GM23338 (cell line): ENCODE results near the gene ADGRF4. TPM values are rescaled to one million over a fixed set of nuclear protein-coding genes. Genes with fewer than 3 reads are reported as not detected.

Source experiments
- ATAC-seq: fragments of 200-7000 bp; cut with Tn5 transposase; 3 replicates; pipeline ENCODE4 v1.9.1; 2020
- DNase-seq: peaks from one replicate; pipeline ENCODE4 v3.0.0-alpha.2; 2015; ENCODE audit warnings: low spot score
- H2AFZ ChIP-seq: fragments of 200-600 bp; sonication (generic); 2 replicates; pipeline ENCODE4 v1.8.0; 2016; ENCODE audit warnings: antibody characterized with exemption, mild to moderate bottlenecking, moderate library complexity
- H3F3A ChIP-seq: fragments of 200-600 bp; sonication (generic); replicated peaks from 2 replicates; pipeline ENCODE4 v1.8.0; 2017; ENCODE audit warnings: antibody characterized with exemption, mixed run types, low read depth
- H3K27ac ChIP-seq: fragments of 200-600 bp; sonication (generic); 2 replicates; pipeline ENCODE4 v1.6.1; 2016; ENCODE audit warnings: low read depth
- H3K27me3 ChIP-seq: fragments of 200-600 bp; sonication (generic); 2 replicates; pipeline ENCODE4 v1.8.0; 2016; ENCODE audit warnings: mild to moderate bottlenecking, mixed run types, moderate library complexity; ENCODE audit not compliant: insufficient read depth
- H3K36me3 ChIP-seq: fragments of 200-600 bp; sonication (generic); 2 replicates; pipeline ENCODE4 v1.8.0; 2016; ENCODE audit warnings: mild to moderate bottlenecking; ENCODE audit not compliant: insufficient read depth
- H3K4me1 ChIP-seq: fragments of 200-600 bp; sonication (generic); 2 replicates; pipeline ENCODE4 v1.8.0; 2016; ENCODE audit warnings: mild to moderate bottlenecking, moderate library complexity; ENCODE audit not compliant: insufficient read depth
- H3K4me2 ChIP-seq: fragments of 200-600 bp; sonication (generic); 2 replicates; pipeline ENCODE4 v1.7.1; 2017; ENCODE audit warnings: mixed run types
- H3K4me3 ChIP-seq: fragments of 200-600 bp; sonication (generic); 2 replicates; pipeline ENCODE4 v1.6.1; 2016; ENCODE audit warnings: mixed run types
- H3K79me2 ChIP-seq: fragments of 200-600 bp; sonication (generic); replicated peaks from 2 replicates; pipeline ENCODE4 v1.8.0; 2017; ENCODE audit warnings: mild to moderate bottlenecking; ENCODE audit not compliant: insufficient read depth
- H3K9me2 ChIP-seq: fragments of 200-600 bp; sonication (generic); 2 replicates; pipeline ENCODE4 v1.8.0; 2017; ENCODE audit not compliant: insufficient read depth
- H4K20me1 ChIP-seq: fragments of 200-600 bp; sonication (generic); replicated peaks from 2 replicates; pipeline ENCODE4 v1.8.0; 2017; ENCODE audit warnings: mild to moderate bottlenecking; ENCODE audit not compliant: insufficient read depth
- H3K27ac Mint-ChIP-seq: 2 replicates; pipeline ENCODE4 v1.8.0; 2020; ENCODE audit warnings: inconsistent platforms, mild to moderate bottlenecking, moderate library complexity, mixed read lengths
- H3K27me3 Mint-ChIP-seq: 3 replicates; pipeline ENCODE4 v1.8.0; 2022; ENCODE audit warnings: low read depth, mild to moderate bottlenecking, moderate library complexity, mixed read lengths, inconsistent platforms; ENCODE audit not compliant: insufficient read depth, poor library complexity
- H3K36me3 Mint-ChIP-seq: 3 replicates; pipeline ENCODE4 v1.8.0; 2021; ENCODE audit warnings: low read depth, mild to moderate bottlenecking, inconsistent platforms, moderate library complexity, mixed read lengths
- H3K4me1 Mint-ChIP-seq: 3 replicates; pipeline ENCODE4 v1.8.0; 2020; ENCODE audit warnings: mild to moderate bottlenecking, inconsistent platforms, mixed read lengths
- H3K4me3 Mint-ChIP-seq: 3 replicates; pipeline ENCODE4 v1.8.0; 2021; ENCODE audit warnings: moderate library complexity, mild to moderate bottlenecking, inconsistent platforms, mixed read lengths
- H3K9me3 Mint-ChIP-seq: 3 replicates; pipeline ENCODE4 v1.8.0; 2020; ENCODE audit warnings: moderate library complexity, mild to moderate bottlenecking, inconsistent platforms, mixed read lengths
- EZH2 ChIP-seq: fragments of 200-600 bp; sonication (generic); IDR thresholded peaks from one replicate; pipeline ENCODE4 v1.8.0; 2017; ENCODE audit warnings: antibody characterized with exemption, mild to moderate bottlenecking, low read depth; ENCODE audit not compliant: unreplicated experiment
- EZH2phosphoT487 ChIP-seq: fragments of 200-600 bp; sonication (generic); IDR thresholded peaks from one replicate; pipeline ENCODE4 v1.8.1; 2018; ENCODE audit warnings: antibody characterized with exemption; ENCODE audit not compliant: unreplicated experiment
- JUNB ChIP-seq: IDR thresholded peaks from one replicate; pipeline ENCODE4 v1.6.1; 2016; ENCODE audit warnings: antibody characterized with exemption; ENCODE audit not compliant: unreplicated experiment
- NANOG ChIP-seq: IDR thresholded peaks from 2 replicates; pipeline ENCODE4 v1.6.1; 2016; ENCODE audit warnings: antibody characterized with exemption, borderline replicate concordance
- POLR2AphosphoS5 ChIP-seq: IDR thresholded peaks from 2 replicates; pipeline ENCODE4 v1.6.1; 2016; ENCODE audit warnings: antibody characterized with exemption, low read depth
- REST ChIP-seq: IDR thresholded peaks from one replicate; pipeline ENCODE4 v1.6.1; 2018; ENCODE audit warnings: antibody characterized with exemption; ENCODE audit not compliant: unreplicated experiment
- polyA plus RNA-seq: library from polyadenylated mRNA; unstranded; fragments of >200 nt; fragmentation: Nextera tagmentation; extraction: Ambion mirVana; gene quantifications from 2 replicates; pipeline ENCODE4 v1.2.1, GENCODE V29; 2016
- total RNA-seq: library from RNA; depleted of rRNA; stranded (reverse); fragments of >200 nt; shearing (Covaris generic); gene quantifications from 2 replicates; pipeline ENCODE4 v1.2.3, GENCODE V29; 2014
- TF ChIP-seq, protein P1 (sequence below): fragments of 250-450 bp; sonication (Bioruptor Pico); IDR thresholded peaks from 2 replicates; pipeline ENCODE4 v1.5.0; 2020; ENCODE audit warnings: mild to moderate bottlenecking, moderate library complexity

Gene ADGRF4
- total and polyA plus RNA-seq, 2 experiments from 2014 or later = not detected

GRCh38 chr6:47669684-47670513 is 28.5 kb upstream of the ADGRF4 start:
- Mint-ChIP-seq H3K4me1 (peaks cover 23% of the 10 kb centered on the region), H3K27ac (peak overlapping the region; percentile 75), H3K4me3 (no peak overlapping the region), H3K9me3 (no peaks in the 10 kb centered on the region), H3K36me3 (no peaks in the 10 kb centered on the region), H3K27me3 (peaks cover 5% of the 10 kb centered on the region)
- ATAC-seq (peak; percentile 81), DNase-seq (peak; percentile 66)
- Histone ChIP-seq H3K4me3 (no peak overlapping the region), H3K79me2 (no peaks in the 10 kb centered on the region), H3K4me1 (peaks cover 11% of the 10 kb centered on the region), H3K36me3 (no peaks in the 10 kb centered on the region), H3K27ac (peak overlapping the region; percentile 53; the same call in 1 of the 2 replicates), H3F3A (no peaks in the 10 kb centered on the region), H2AFZ (no peak overlapping the region), H3K9me2 (no peaks in the 10 kb centered on the region), H3K4me2 (no peak overlapping the region), H4K20me1 (no peaks in the 10 kb centered on the region), H3K27me3 (no peaks in the 10 kb centered on the region)
- no peak for TF ChIP-seq EZH2phosphoT487
- no peak for TF ChIP-seq EZH2
- TF ChIP-seq NANOG = no peak
- TF ChIP-seq REST = no peak
- TF ChIP-seq POLR2AphosphoS5 = no peak

- H3K27ac ChIP-seq = no peak overlapping the region
- H3K36me3 Mint-ChIP-seq = no peaks in the 10 kb centered on the region
Measured at GRCh38 chr6:47670851-47671250, 27.5 kb upstream of the ADGRF4 start.

GRCh38 chr6:47671777-47672176 is 26.6 kb upstream of the ADGRF4 start:
- Mint-ChIP-seq H3K4me1 (peaks cover 23% of the 10 kb centered on the region), H3K36me3 (no peaks in the 10 kb centered on the region)
- peaks cover 11% of the 10 kb centered on the region for H3K4me1 ChIP-seq
- TF ChIP-seq, protein P1, sequence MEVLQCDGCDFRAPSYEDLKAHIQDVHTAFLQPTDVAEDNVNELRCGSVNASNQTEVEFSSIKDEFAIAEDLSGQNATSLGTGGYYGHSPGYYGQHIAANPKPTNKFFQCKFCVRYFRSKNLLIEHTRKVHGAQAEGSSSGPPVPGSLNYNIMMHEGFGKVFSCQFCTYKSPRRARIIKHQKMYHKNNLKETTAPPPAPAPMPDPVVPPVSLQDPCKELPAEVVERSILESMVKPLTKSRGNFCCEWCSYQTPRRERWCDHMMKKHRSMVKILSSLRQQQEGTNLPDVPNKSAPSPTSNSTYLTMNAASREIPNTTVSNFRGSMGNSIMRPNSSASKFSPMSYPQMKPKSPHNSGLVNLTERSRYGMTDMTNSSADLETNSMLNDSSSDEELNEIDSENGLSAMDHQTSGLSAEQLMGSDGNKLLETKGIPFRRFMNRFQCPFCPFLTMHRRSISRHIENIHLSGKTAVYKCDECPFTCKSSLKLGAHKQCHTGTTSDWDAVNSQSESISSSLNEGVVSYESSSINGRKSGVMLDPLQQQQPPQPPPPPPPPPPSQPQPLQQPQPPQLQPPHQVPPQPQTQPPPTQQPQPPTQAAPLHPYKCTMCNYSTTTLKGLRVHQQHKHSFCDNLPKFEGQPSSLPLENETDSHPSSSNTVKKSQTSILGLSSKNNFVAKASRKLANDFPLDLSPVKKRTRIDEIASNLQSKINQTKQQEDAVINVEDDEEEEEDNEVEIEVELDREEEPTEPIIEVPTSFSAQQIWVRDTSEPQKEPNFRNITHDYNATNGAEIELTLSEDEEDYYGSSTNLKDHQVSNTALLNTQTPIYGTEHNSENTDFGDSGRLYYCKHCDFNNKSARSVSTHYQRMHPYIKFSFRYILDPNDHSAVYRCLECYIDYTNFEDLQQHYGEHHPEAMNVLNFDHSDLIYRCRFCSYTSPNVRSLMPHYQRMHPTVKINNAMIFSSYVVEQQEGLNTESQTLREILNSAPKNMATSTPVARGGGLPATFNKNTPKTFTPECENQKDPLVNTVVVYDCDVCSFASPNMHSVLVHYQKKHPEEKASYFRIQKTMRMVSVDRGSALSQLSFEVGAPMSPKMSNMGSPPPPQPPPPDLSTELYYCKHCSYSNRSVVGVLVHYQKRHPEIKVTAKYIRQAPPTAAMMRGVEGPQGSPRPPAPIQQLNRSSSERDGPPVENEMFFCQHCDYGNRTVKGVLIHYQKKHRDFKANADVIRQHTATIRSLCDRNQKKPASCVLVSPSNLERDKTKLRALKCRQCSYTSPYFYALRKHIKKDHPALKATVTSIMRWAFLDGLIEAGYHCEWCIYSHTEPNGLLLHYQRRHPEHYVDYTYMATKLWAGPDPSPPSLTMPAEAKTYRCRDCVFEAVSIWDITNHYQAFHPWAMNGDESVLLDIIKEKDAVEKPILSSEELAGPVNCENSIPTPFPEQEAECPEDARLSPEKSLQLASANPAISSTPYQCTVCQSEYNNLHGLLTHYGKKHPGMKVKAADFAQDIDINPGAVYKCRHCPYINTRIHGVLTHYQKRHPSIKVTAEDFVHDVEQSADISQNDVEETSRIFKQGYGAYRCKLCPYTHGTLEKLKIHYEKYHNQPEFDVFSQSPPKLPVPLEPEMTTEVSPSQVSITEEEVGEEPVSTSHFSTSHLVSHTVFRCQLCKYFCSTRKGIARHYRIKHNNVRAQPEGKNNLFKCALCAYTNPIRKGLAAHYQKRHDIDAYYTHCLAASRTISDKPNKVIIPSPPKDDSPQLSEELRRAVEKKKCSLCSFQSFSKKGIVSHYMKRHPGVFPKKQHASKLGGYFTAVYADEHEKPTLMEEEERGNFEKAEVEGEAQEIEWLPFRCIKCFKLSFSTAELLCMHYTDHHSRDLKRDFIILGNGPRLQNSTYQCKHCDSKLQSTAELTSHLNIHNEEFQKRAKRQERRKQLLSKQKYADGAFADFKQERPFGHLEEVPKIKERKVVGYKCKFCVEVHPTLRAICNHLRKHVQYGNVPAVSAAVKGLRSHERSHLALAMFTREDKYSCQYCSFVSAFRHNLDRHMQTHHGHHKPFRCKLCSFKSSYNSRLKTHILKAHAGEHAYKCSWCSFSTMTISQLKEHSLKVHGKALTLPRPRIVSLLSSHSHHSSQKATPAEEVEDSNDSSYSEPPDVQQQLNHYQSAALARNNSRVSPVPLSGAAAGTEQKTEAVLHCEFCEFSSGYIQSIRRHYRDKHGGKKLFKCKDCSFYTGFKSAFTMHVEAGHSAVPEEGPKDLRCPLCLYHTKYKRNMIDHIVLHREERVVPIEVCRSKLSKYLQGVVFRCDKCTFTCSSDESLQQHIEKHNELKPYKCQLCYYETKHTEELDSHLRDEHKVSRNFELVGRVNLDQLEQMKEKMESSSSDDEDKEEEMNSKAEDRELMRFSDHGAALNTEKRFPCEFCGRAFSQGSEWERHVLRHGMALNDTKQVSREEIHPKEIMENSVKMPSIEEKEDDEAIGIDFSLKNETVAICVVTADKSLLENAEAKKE (CRISPR knock-in tag) = no peak

More at GRCh38 chr6:47670851-47671250, 27.5 kb upstream of the ADGRF4 start:
- Mint-ChIP-seq H3K4me3 (no peak overlapping the region), H3K4me1 (peaks cover 23% of the 10 kb centered on the region), H3K27ac (no peak overlapping the region), H3K9me3 (no peaks in the 10 kb centered on the region), H3K27me3 (peaks cover 5% of the 10 kb centered on the region)
- H3F3A ChIP-seq = no peaks in the 10 kb centered on the region
- no peak overlapping the region for H2AFZ ChIP-seq
- H3K4me3 ChIP-seq = no peak overlapping the region
- H4K20me1 ChIP-seq = no peaks in the 10 kb centered on the region
- H3K4me2 ChIP-seq = no peak overlapping the region
- no peaks in the 10 kb centered on the region for H3K27me3 ChIP-seq
- ATAC-seq = peak; percentile 77
- peaks cover 11% of the 10 kb centered on the region for H3K4me1 ChIP-seq
- DNase-seq = peak; percentile 45
- peaks cover 5% of the 10 kb centered on the region; the same call in 1 of the 2 replicates for H3K9me2 ChIP-seq
- no peak for TF ChIP-seq JUNB
- H3K36me3 ChIP-seq = no peaks in the 10 kb centered on the region
- no peaks in the 10 kb centered on the region for H3K79me2 ChIP-seq

More at GRCh38 chr6:47671777-47672176, 26.6 kb upstream of the ADGRF4 start:
- Histone ChIP-seq H3K27me3 (no peaks in the 10 kb centered on the region), H3K36me3 (no peaks in the 10 kb centered on the region), H3K4me2 (no peak overlapping the region), H4K20me1 (no peaks in the 10 kb centered on the region), H3K79me2 (no peaks in the 10 kb centered on the region), H2AFZ (no peak overlapping the region), H3K4me3 (no peak overlapping the region), H3K9me2 (peaks cover 12% of the 10 kb centered on the region; the same call in 1 of the 2 replicates), H3K27ac (no peak overlapping the region), H3F3A (no peaks in the 10 kb centered on the region)
- Mint-ChIP-seq H3K4me3 (no peak overlapping the region), H3K9me3 (no peaks in the 10 kb centered on the region), H3K27ac (no peak overlapping the region), H3K27me3 (peaks cover 5% of the 10 kb centered on the region)
- DNase-seq (no peak), ATAC-seq (no peak)
